ENCODE data around the gene DECR2. TPM values are rescaled to one million over a fixed set of nuclear protein-coding genes. Genes with fewer than 3 reads are reported as not detected.

Gene DECR2
- total RNA-seq, 4 donors from 2014 or later = 16.5 to 30.9 (median 21.4) TPM

DNA sequence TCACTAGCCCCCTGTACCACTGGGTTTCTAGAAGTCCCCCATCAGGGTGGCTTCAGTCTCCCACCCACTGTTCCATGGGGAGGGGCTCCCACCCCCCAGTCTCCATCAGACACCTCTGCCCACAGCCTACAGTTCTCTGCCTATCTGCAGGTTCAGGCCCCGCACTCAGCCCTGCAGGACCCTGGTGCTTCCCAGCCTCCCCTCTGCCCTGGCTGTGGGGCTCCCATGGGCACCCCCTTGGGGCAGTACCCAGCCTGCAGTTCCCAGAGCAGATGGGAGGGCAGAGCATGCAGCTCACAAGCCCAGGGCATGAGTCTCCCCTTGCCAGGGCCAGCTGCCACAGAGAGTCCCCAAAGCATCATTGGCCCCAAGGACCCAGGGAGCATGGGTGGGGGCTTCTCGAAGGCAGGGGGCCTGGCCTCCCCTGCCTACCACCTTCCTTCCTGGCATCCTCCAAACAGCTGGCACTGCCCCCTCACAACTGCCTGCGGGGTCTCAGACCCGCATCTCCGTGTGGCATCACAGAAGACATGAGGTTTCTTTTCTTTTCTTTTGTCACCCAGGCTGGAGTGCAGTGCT, 28.6 kb upstream of the DECR2 start:
- ATAC-seq (ENCODE audit: low FRiP score) = no peak
- TF ChIP-seq, protein P1, sequence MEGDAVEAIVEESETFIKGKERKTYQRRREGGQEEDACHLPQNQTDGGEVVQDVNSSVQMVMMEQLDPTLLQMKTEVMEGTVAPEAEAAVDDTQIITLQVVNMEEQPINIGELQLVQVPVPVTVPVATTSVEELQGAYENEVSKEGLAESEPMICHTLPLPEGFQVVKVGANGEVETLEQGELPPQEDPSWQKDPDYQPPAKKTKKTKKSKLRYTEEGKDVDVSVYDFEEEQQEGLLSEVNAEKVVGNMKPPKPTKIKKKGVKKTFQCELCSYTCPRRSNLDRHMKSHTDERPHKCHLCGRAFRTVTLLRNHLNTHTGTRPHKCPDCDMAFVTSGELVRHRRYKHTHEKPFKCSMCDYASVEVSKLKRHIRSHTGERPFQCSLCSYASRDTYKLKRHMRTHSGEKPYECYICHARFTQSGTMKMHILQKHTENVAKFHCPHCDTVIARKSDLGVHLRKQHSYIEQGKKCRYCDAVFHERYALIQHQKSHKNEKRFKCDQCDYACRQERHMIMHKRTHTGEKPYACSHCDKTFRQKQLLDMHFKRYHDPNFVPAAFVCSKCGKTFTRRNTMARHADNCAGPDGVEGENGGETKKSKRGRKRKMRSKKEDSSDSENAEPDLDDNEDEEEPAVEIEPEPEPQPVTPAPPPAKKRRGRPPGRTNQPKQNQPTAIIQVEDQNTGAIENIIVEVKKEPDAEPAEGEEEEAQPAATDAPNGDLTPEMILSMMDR (IDR thresholded peaks at IDR 0.05) = no peak
- DNase-seq (ENCODE audit: low spot score) = no peak

DNA sequence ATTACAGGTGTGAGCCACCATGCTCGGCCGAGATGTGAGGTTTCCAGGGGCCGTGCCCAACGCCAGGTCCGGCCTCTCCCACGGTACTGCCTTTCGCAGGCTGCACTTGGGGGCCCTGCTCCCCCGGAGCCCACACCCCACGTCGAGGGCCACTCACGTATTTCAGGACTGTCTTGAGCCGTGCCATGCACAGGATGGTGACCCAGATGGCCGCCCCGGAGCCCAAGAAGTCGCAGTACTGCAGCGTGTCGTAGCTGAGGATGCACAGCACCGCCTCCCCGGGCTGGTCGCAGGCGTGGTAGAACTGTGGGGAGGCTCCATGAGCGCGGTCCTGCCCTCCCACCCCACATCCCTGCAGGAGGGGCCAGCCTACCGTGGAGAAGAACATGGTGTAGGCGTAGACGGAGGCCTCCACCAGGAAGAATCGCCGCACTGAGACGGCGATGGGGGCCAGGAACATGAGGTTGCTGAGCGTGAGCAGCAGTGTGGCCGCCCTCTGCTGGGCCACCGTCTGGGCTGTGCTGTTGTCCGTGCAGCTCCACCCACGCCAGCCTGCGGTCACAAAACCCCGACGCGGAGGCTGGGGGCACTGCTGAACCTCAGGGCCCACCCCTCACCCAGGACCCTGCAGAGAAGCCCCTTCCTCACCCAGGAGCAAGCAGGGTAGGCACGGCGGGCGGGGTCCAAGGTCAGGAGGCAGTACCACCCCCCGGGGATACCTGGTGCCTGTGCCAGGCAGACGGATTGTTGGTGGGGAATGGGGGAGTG, 27.7 kb upstream of the DECR2 start:
- TF ChIP-seq, protein P1 (IDR thresholded peaks at IDR 0.05) = no peak
- no peak for ATAC-seq (ENCODE audit: low FRiP score)
- no peak for DNase-seq (ENCODE audit: low spot score)

DNA sequence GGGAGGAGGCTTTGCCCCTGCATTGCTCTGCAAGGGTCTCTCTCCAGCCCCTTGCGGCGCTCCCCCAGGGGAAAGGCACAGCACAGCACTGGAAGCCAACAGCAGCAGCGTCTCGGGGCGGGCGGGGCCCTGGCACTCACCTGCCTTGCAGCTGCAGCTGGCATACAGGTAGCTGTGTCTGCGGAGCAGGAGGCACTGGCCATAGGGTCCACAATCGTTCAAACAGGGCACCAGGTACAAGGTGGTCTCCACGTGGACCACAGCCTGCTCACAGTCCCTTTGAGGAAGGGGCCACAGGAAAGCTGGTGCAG, 27.1 kb upstream of the DECR2 start:
- DNase-seq (ENCODE audit: low spot score) (no peak), ATAC-seq (ENCODE audit: low FRiP score) (no peak)
- TF ChIP-seq, protein P1 (IDR thresholded peaks at IDR 0.05) = no peak

DNA sequence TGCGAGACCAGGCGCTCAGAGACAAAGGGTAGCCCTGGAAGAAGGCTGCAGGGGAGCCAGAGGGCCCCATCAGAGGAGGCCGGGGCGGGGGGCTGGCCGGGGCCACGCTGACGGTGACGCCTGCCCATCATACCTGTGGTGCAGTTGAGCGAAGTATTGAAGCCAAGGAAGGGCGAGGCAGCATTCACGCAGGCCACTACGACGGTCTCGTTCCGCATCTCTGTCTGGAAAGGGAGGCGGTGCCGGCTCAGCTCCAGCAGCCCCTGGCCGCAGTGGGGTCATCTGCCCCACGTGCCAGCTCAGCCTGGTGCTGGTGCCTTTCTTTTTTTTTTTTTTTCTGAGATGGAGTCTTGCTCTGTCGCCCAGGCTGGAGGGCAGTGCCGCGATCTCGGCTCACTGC, 26.5 kb upstream of the DECR2 start:
- no peak for ATAC-seq (ENCODE audit: low FRiP score)
- DNase-seq (ENCODE audit: low spot score) = no peak
- TF ChIP-seq, protein P1 (IDR thresholded peaks at IDR 0.05) = no peak

DNA sequence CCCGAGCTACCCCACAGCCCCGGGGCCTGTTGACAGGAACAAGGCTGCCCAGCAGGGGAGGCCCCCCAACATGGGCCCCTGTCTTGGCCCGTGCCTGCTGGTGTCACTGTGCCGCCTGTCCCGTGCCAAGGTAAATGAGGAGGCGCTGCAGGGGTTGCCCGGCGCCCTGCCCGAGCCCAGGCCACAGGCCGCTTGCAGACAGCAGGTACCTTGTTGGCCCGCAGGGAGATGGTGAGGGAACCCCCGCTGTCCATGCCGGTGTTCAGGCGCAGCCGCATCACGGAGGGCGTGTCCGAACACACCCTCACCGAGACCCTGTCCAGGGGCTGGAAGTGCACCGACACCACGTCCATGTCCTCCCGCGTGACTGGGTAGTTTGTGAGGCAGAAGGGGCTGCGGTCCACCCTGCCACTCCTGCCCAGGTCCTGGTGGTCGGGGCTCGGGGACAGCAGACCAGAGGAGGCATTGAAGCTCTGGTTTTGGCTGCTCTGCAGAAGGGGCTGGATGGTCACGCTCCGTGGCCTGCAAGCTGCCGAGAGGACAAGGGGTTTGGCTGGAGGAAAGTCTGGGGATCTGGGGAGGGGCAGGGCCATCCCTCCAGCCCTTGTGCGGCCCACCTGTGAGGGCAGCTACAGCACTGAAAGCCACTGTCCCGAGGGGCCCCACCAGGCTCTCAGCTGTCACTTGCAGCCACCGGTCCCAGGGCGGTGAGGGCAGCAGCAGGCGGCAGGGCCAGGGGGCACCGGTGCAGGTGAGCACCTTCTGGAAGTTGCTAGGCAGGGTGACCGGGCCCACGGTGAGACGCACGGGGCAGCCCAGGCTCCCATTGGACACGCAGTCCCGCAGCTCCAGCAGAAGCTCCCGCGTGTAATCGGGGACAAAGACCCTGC, 25.5 kb upstream of the DECR2 start:
- DNase-seq (ENCODE audit: low spot score) (no peak), ATAC-seq (ENCODE audit: low FRiP score) (no peak)
- TF ChIP-seq, protein P1 (IDR thresholded peaks at IDR 0.05) = no peak

DNA sequence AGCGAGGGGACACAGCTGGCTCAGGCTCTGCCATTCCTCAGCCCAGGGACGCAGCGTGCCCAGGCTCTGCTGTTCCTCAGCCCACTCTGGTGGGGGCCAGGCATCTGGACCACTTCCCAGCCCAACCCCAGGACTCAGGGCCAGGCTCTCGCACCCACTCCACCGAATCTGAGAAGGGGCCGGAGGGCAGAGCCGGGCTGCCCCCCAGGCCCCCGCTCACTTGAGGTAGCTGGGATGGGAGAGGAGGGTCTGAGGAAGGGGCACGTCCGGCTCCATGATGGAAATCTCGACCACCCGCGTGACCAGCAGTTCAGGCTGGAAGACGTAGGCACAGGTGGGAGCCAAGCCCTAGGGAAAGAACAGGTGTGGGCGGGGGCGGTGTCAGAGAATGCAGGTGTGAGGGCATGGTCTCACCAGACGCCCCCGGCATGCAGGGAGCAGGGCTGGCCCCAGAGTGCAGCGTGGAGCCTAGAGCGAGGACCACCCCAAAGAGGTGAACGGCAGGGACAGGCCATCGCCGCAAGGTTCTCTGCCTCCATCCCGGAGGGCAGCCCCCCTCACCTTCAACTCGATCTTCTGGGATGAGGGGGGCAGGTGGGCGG, 24.8 kb upstream of the DECR2 start:
- ATAC-seq (ENCODE audit: low FRiP score) (no peak), DNase-seq (ENCODE audit: low spot score) (no peak)
- TF ChIP-seq, protein P1 (IDR thresholded peaks at IDR 0.05) = no peak
